GM23338 (cell line): ENCODE results near the gene VPS8.

Experiments used
- CREB1 ChIP-seq: fragments of 250-450 bp; sonication (Bioruptor Pico); IDR thresholded peaks from 2 replicates; pipeline ENCODE4 v1.5.0; 2020; ENCODE audit warnings: low read depth, mild to moderate bottlenecking, moderate library complexity
- EZH2 ChIP-seq: fragments of 200-600 bp; sonication (generic); IDR thresholded peaks from one replicate; pipeline ENCODE4 v1.8.0; 2017; ENCODE audit warnings: antibody characterized with exemption, mild to moderate bottlenecking, low read depth; ENCODE audit not compliant: unreplicated experiment
- EZH2phosphoT487 ChIP-seq: fragments of 200-600 bp; sonication (generic); IDR thresholded peaks from one replicate; pipeline ENCODE4 v1.8.1; 2018; ENCODE audit warnings: antibody characterized with exemption; ENCODE audit not compliant: unreplicated experiment
- JUNB ChIP-seq: IDR thresholded peaks from one replicate; pipeline ENCODE4 v1.6.1; 2016; ENCODE audit warnings: antibody characterized with exemption; ENCODE audit not compliant: unreplicated experiment
- POLR2AphosphoS5 ChIP-seq: IDR thresholded peaks from 2 replicates; pipeline ENCODE4 v1.6.1; 2016; ENCODE audit warnings: antibody characterized with exemption, low read depth
- ZNF114 ChIP-seq: fragments of 250-450 bp; sonication (Bioruptor Pico); IDR thresholded peaks from 2 replicates; pipeline ENCODE4 v1.5.0; 2020; ENCODE audit warnings: mild to moderate bottlenecking, moderate library complexity
- TF ChIP-seq, protein P1 (sequence below), 2 experiments: fragments of 200-600 bp in 1 of 2; sonication (generic) in 1 of 2; conservative IDR thresholded peaks; 2 replicates each; pipeline versions ENCODE4 v1.5.1 to v1.6.1; 2016 to 2017; ENCODE audit warnings: antibody characterized with exemption in 2 of 2, low read depth in 2 of 2, mild to moderate bottlenecking in 2 of 2, moderate library complexity in 1 of 2
- TF ChIP-seq, protein P2 (sequence below): IDR thresholded peaks from 2 replicates; pipeline ENCODE4 v1.6.1; 2016; ENCODE audit warnings: antibody characterized with exemption

DNA sequence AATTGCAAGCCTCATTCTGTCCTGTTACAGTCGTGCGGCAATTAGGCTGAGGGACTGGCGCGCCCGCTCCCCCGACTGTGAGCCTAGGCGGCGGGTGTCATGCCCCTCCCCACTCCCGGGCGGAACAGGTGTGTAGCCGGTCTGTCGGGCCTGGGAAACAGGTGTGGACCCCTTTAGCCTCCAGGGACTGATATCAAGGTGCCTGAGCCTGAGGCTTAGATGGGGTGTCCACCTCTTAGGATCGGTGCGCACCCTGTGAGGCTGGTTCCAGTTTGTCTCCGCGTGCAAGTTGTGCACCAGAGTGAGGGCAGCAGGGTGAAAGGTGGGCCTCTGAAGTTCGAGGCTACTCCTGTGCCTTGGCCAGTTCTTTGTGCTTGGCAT is 686 bp downstream of the VPS8 start:
- TF ChIP-seq, protein P1, sequence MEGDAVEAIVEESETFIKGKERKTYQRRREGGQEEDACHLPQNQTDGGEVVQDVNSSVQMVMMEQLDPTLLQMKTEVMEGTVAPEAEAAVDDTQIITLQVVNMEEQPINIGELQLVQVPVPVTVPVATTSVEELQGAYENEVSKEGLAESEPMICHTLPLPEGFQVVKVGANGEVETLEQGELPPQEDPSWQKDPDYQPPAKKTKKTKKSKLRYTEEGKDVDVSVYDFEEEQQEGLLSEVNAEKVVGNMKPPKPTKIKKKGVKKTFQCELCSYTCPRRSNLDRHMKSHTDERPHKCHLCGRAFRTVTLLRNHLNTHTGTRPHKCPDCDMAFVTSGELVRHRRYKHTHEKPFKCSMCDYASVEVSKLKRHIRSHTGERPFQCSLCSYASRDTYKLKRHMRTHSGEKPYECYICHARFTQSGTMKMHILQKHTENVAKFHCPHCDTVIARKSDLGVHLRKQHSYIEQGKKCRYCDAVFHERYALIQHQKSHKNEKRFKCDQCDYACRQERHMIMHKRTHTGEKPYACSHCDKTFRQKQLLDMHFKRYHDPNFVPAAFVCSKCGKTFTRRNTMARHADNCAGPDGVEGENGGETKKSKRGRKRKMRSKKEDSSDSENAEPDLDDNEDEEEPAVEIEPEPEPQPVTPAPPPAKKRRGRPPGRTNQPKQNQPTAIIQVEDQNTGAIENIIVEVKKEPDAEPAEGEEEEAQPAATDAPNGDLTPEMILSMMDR (conservative IDR thresholded peaks at IDR 0.05; ENCODE audit: low read depth in 2 of 2): no peak
- TF ChIP-seq POLR2AphosphoS5: no peak
- TF ChIP-seq EZH2: no peak
- no peak for TF ChIP-seq CREB1 (CRISPR knock-in tag)
- TF ChIP-seq, protein P2, sequence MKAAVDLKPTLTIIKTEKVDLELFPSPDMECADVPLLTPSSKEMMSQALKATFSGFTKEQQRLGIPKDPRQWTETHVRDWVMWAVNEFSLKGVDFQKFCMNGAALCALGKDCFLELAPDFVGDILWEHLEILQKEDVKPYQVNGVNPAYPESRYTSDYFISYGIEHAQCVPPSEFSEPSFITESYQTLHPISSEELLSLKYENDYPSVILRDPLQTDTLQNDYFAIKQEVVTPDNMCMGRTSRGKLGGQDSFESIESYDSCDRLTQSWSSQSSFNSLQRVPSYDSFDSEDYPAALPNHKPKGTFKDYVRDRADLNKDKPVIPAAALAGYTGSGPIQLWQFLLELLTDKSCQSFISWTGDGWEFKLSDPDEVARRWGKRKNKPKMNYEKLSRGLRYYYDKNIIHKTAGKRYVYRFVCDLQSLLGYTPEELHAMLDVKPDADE: no peak
- TF ChIP-seq EZH2phosphoT487: no peak
- no peak for TF ChIP-seq JUNB
- TF ChIP-seq ZNF114 (CRISPR knock-in tag): no peak
